Activated CD8-positive, alpha-beta memory T cell treated with anti-CD3 and anti-CD28 coated beads, Interleukin-2, amount 50 U/mL, for 1 hour (primary cell): ENCODE results near the gene KCNIP1.

Source experiments
- DNase-seq: peaks from one replicate; pipeline ENCODE4 v3.0.0-alpha.2; 2020; ENCODE audit errors: extremely low read depth

Gene KCNIP1

GRCh38 chr5:170781946-170782345 lies 278.1 kb downstream of the KCNIP1 start:
- no peak for DNase-seq

DNA sequence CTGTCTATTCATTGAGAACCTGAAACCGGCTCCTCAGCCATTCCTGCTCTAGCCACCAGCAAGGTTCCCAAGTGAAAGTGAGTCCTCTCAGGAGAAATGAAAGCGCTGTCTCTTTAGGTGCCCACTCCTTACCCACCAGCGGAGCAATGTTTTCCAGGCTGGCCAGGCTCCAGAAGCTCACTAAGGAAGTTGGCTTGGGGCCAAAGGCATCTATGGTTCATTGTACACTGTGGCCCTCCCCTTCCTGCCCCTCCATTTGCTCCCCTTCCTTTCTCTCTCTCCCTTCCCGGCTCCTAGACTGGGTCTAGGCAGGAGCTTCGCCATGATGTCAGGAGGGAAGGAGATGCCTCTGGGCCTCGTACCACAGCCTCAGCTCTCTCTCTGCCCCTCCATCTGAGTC lies 278.6 kb downstream of the KCNIP1 start:
- DNase-seq: no peak

DNA sequence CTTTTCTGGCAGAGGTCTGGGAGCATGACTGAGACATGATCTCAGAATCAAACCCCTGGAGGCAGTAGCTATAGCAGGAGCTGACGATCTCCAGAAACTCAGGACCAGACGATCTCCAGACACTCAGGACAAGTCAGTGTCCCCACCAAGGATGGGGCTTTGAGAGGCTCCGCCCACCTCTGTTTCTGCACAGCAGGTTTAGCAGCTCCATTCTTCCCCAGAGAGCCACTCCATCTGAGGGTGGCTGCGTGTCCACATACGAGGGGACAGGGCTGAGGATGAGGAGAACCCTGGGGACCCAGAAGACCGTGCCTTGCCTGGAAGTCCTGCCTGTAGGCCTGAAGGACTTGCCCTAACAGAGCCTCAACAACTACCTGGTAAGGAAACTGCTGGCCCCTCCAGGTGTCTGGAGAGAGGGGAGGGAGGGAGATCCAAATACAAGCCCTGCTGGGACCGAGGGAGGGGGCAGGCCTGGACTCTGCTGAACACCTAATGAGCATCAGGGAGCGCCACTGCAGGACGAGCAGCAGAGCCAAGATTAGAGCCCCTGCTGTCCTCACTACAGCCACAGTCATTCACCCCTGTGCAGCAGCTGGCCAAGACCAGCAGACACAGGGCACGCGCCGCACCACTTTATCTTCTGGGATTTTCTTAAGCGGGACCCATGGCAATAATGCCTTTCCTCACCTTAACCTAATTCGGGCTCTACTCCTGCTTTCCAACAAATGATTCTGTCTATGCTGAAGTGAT lies 279.9 kb downstream of the KCNIP1 start, which contains the start of gene GABRP:
GABRP (plus strand) TSS at position 228 of the 750 bp plus-strand sequence. CDS start 4,891 bp downstream, outside the sequence.
- no peak for DNase-seq

GRCh38 chr5:170785416-170785815 lies 281.6 kb downstream of the KCNIP1 start:
- no peak for DNase-seq
